Suprapubic skin (tissue), 4 donors: Measurements from ENCODE around the gene PTGS1. TPM values are rescaled to one million over a fixed set of nuclear protein-coding genes. Genes with fewer than 3 reads are reported as not detected.

Experiments
- DNase-seq, 2 donors: peaks; one replicate each; pipeline ENCODE4 v3.0.0-alpha.2; 2019; ENCODE audit warnings: low spot score in 2 of 2
- H3K27ac ChIP-seq: fragments of 200-600 bp; sonication (generic); one replicate; pipeline ENCODE4 v1.5.1; 2019
- H3K27me3 ChIP-seq: fragments of 200-600 bp; sonication (generic); one replicate; pipeline ENCODE4 v1.5.1; 2019
- H3K36me3 ChIP-seq: fragments of 200-600 bp; sonication (generic); one replicate; pipeline ENCODE4 v1.5.1; 2019
- H3K4me1 ChIP-seq: fragments of 200-600 bp; sonication (generic); one replicate; pipeline ENCODE4 v1.5.1; 2019
- H3K4me3 ChIP-seq: fragments of 200-600 bp; sonication (generic); one replicate; pipeline ENCODE4 v1.5.1; 2019; ENCODE audit warnings: mild to moderate bottlenecking
- H3K9me3 ChIP-seq: fragments of 200-600 bp; sonication (generic); one replicate; pipeline ENCODE4 v1.5.1; 2019
- CTCF ChIP-seq, 2 donors: fragments of 200-600 bp in 1 of 2; fragments of 450-650 bp in 1 of 2; sonication (generic) in 1 of 2; IDR thresholded peaks; one replicate each; pipeline ENCODE4 v1.5.1; 2016 to 2019; ENCODE audit warnings: antibody characterized with exemption in 2 of 2, mild to moderate bottlenecking in 1 of 2, moderate library complexity in 1 of 2
- EP300 ChIP-seq: sonication (generic); formaldehyde crosslinking; IDR thresholded peaks from one replicate; pipeline ENCODE4 v1.6.1; 2017; ENCODE audit warnings: antibody characterized with exemption
- POLR2A ChIP-seq, 2 donors: fragments of 450-650 bp; IDR thresholded peaks; one replicate each; pipeline ENCODE4 v1.6.1; 2017; ENCODE audit warnings: antibody characterized with exemption in 2 of 2, mild to moderate bottlenecking in 2 of 2, moderate library complexity in 2 of 2
- POLR2AphosphoS5 ChIP-seq, 3 donors: sonication (generic); formaldehyde crosslinking; IDR thresholded peaks; one replicate each; pipeline ENCODE4 v1.6.1; 2017; ENCODE audit warnings: antibody characterized with exemption in 3 of 3
- WGBS: methylation state at CpG from one replicate; pipeline ENCODE4 v1.1.5; 2018; 5-methylcytosine and 5-hydroxymethylcytosine counted together
- total RNA-seq, 4 donors: library from RNA; depleted of rRNA; stranded (reverse); fragments of >200 nt; gene quantifications; one replicate each; pipeline ENCODE4 v1.1.0, GENCODE V29; 2016

PTGS1 gene
- total RNA-seq, 4 donors from 2014 or later, result 64.3 to 124 (median 73.1) TPM

- no peak for DNase-seq
- Histone ChIP-seq H3K27me3 (no peaks in the 10 kb centered on the region), H3K9me3 (no peaks in the 10 kb centered on the region), H3K4me3 (no peak overlapping the region), H3K36me3 (no peaks in the 10 kb centered on the region), H3K4me1 (peaks cover 27% of the 10 kb centered on the region), H3K27ac (no peak overlapping the region)
- WGBS, result 91% methylated on average over 1 of the region's 1 CpG
- no peak for TF ChIP-seq POLR2AphosphoS5 (IDR thresholded peaks at IDR 0.05)
- no peak for TF ChIP-seq POLR2A (IDR thresholded peaks at IDR 0.05)
- TF ChIP-seq CTCF (IDR thresholded peaks at IDR 0.05), result no peak
- TF ChIP-seq EP300, result no peak
Observed at GRCh38 chr9:122376796-122377195, 6.0 kb downstream of the PTGS1 start.

GRCh38 chr9:122377241-122378164 lies 6.7 kb downstream of the PTGS1 start:
- Histone ChIP-seq H3K4me1 (peaks cover 23% of the 10 kb centered on the region), H3K36me3 (no peaks in the 10 kb centered on the region), H3K9me3 (no peaks in the 10 kb centered on the region), H3K27me3 (no peaks in the 10 kb centered on the region), H3K4me3 (no peak overlapping the region), H3K27ac (no peak overlapping the region)
- WGBS, result 77% methylated on average over 22 of the region's 24 CpGs
- TF ChIP-seq CTCF (IDR thresholded peaks at IDR 0.05), result no peak
- TF ChIP-seq EP300, result no peak
- no peak for TF ChIP-seq POLR2AphosphoS5 (IDR thresholded peaks at IDR 0.05)
- TF ChIP-seq POLR2A (IDR thresholded peaks at IDR 0.05), result no peak
- DNase-seq, result no peak

- 89% methylated on average over 8 of the region's 8 CpGs for WGBS
- no peak overlapping the region for H3K27ac ChIP-seq
- TF ChIP-seq CTCF (IDR thresholded peaks at IDR 0.05) (no peak), POLR2AphosphoS5 (IDR thresholded peaks at IDR 0.05) (no peak), EP300 (no peak), POLR2A (IDR thresholded peaks at IDR 0.05) (no peak)
- H3K4me3 ChIP-seq, result no peak overlapping the region
- no peaks in the 10 kb centered on the region for H3K27me3 ChIP-seq
- no peak for DNase-seq
- H3K9me3 ChIP-seq, result no peaks in the 10 kb centered on the region
- H3K36me3 ChIP-seq, result no peaks in the 10 kb centered on the region
- peaks cover 28% of the 10 kb centered on the region for H3K4me1 ChIP-seq
Observed at GRCh38 chr9:122378236-122378635, 7.4 kb downstream of the PTGS1 start.

GRCh38 chr9:122379340-122379739 lies 8.5 kb downstream of the PTGS1 start:
- Histone ChIP-seq H3K36me3 (no peaks in the 10 kb centered on the region), H3K27ac (no peak overlapping the region), H3K4me3 (no peak overlapping the region), H3K27me3 (no peaks in the 10 kb centered on the region), H3K4me1 (peaks cover 37% of the 10 kb centered on the region), H3K9me3 (no peaks in the 10 kb centered on the region)
- TF ChIP-seq POLR2AphosphoS5 (IDR thresholded peaks at IDR 0.05) (no peak), EP300 (no peak), CTCF (IDR thresholded peaks at IDR 0.05) (peak in 1 of 2 donors; percentile 15), POLR2A (IDR thresholded peaks at IDR 0.05) (no peak)
- whole genome bisulfite sequencing, result 82% methylated on average over 1 of the region's 1 CpG
- no peak for DNase-seq

GRCh38 chr9:122380293-122380692 lies 9.5 kb downstream of the PTGS1 start:
- WGBS, result 90% methylated on average over 4 of the region's 4 CpGs
- peaks cover 30% of the 10 kb centered on the region for H3K4me1 ChIP-seq
- no peaks in the 10 kb centered on the region for H3K36me3 ChIP-seq
- DNase-seq, result no peak
- no peaks in the 10 kb centered on the region for H3K27me3 ChIP-seq
- H3K27ac ChIP-seq, result no peak overlapping the region
- no peaks in the 10 kb centered on the region for H3K9me3 ChIP-seq
- TF ChIP-seq POLR2A (IDR thresholded peaks at IDR 0.05) (no peak), POLR2AphosphoS5 (IDR thresholded peaks at IDR 0.05) (no peak), EP300 (no peak), CTCF (IDR thresholded peaks at IDR 0.05) (no peak)
- no peak overlapping the region for H3K4me3 ChIP-seq
